ENCODE data around the gene CDHR3. TPM values are rescaled to one million over a fixed set of nuclear protein-coding genes. Genes with fewer than 3 reads are reported as not detected.

CDHR3 gene
- total RNA-seq, 1 donor from 2014 or later = 10.6 TPM

GRCh38 chr7:106021151-106022067 is 58.3 kb downstream of the CDHR3 start:
- Mint-ChIP-seq H3K27ac (ENCODE audit: unreplicated experiment) (no peak overlapping the region), H3K4me3 (ENCODE audit: unreplicated experiment) (no peak overlapping the region), H3K27me3 (ENCODE audit: unreplicated experiment) (peaks cover 2% of the 10 kb centered on the region), H3K9me3 (ENCODE audit: unreplicated experiment) (no peaks in the 10 kb centered on the region), H3K36me3 (ENCODE audit: low read depth, unreplicated experiment) (no peaks in the 10 kb centered on the region), H3K4me1 (ENCODE audit: unreplicated experiment) (peaks cover 1% of the 10 kb centered on the region)
- TF ChIP-seq CTCF (IDR thresholded peaks at IDR 0.05; ENCODE audit: unreplicated experiment) = no peak
- no peak for DNase-seq (ENCODE audit: low spot score)

GRCh38 chr7:106022193-106022821 is 59.2 kb downstream of the CDHR3 start:
- Mint-ChIP-seq H3K27ac (ENCODE audit: unreplicated experiment) (no peak overlapping the region), H3K36me3 (ENCODE audit: low read depth, unreplicated experiment) (no peaks in the 10 kb centered on the region), H3K4me3 (ENCODE audit: unreplicated experiment) (no peak overlapping the region), H3K9me3 (ENCODE audit: unreplicated experiment) (no peaks in the 10 kb centered on the region), H3K27me3 (ENCODE audit: unreplicated experiment) (peaks cover 1% of the 10 kb centered on the region), H3K4me1 (ENCODE audit: unreplicated experiment) (no peaks in the 10 kb centered on the region)
- DNase-seq (ENCODE audit: low spot score) = no peak
- TF ChIP-seq CTCF (IDR thresholded peaks at IDR 0.05; ENCODE audit: unreplicated experiment) = no peak

DNA sequence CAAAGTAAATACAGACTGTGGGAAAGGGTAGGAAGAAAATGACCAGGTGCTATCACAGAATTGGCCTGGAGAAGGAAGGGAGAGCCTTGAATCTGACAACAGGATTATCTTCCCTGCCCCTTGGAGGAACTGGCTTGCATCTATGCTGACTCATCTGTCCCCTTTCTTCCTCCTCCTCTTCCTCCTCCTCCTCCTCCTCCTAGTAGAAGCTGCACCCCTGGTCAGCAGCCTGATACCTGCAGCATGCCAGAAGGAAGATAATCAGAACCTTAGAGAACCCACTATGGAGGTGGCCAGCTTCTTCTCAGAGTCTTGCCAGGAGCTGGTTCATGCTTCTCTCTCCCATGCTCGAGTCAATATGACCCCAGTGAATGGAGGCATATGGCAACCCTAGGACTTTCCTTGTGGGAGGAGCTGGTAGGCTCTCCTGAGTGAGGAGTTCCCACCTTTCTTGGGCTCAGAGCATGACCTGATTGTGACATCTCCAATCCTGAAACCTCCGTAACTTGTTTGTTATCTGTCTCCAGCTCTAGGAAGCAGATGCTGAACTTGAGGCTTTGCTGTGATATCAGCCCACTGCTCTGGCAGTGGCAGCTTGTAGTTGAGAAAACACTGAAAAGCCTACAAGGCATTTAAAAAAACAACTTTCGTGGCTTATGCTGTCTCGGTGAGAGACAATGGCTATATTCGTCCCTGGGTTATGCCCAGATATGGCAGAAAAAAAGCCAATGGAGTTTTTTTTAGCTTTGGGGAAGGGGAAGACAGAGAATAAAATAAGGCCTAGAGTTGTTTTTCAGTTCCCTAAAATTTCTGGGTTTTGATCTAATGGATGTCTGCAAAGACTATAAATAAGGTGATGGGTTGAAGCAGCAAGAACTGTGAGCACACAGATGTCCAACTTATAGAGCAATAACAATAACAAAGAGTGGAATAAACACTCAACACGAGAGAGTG is 60.6 kb downstream of the CDHR3 start:
- Mint-ChIP-seq H3K4me1 (ENCODE audit: unreplicated experiment) (no peaks in the 10 kb centered on the region), H3K9me3 (ENCODE audit: unreplicated experiment) (no peaks in the 10 kb centered on the region), H3K27ac (ENCODE audit: unreplicated experiment) (no peak overlapping the region), H3K27me3 (ENCODE audit: unreplicated experiment) (peaks cover 1% of the 10 kb centered on the region), H3K4me3 (ENCODE audit: unreplicated experiment) (no peak overlapping the region), H3K36me3 (ENCODE audit: low read depth, unreplicated experiment) (no peaks in the 10 kb centered on the region)
- no peak for TF ChIP-seq CTCF (IDR thresholded peaks at IDR 0.05; ENCODE audit: unreplicated experiment)
- DNase-seq (ENCODE audit: low spot score) = no peak

DNA sequence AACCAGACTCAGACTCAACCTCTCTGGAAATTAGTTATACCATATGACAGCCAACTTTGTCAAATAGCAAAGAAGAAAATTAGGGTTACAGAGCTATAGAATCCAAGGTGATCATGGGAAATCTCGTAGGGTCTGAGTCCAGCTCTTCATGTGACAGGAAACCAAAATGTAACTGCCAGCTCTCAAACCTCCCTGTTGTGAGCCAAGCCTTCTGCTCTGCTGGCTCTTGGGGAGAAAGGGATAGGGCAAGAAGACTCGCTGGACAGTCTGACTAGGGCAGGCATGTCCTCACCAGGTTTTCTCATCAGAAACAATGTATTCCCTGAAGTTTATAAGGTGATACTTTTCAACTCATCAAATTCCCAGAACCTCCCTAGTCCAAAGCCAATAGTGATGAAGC is 63.0 kb downstream of the CDHR3 start:
- TF ChIP-seq CTCF (IDR thresholded peaks at IDR 0.05; ENCODE audit: unreplicated experiment) = no peak
- H3K27me3 Mint-ChIP-seq (ENCODE audit: unreplicated experiment) = peaks cover 2% of the 10 kb centered on the region

More for the DNA sequence above, 63.0 kb downstream of the CDHR3 start:
- Mint-ChIP-seq H3K4me1 (ENCODE audit: unreplicated experiment) (peaks cover 6% of the 10 kb centered on the region), H3K36me3 (ENCODE audit: low read depth, unreplicated experiment) (no peaks in the 10 kb centered on the region), H3K4me3 (ENCODE audit: unreplicated experiment) (no peak overlapping the region), H3K27ac (ENCODE audit: unreplicated experiment) (no peak overlapping the region), H3K9me3 (ENCODE audit: unreplicated experiment) (no peaks in the 10 kb centered on the region)
- DNase-seq (ENCODE audit: low spot score) = no peak

All from endothelial cell (in vitro differentiated cells).